ENCODE results near the gene SERPINA10.

GRCh38 chr14:94304243-94304642 lies 11.2 kb upstream of the SERPINA10 start:
- TF ChIP-seq, protein P1, sequence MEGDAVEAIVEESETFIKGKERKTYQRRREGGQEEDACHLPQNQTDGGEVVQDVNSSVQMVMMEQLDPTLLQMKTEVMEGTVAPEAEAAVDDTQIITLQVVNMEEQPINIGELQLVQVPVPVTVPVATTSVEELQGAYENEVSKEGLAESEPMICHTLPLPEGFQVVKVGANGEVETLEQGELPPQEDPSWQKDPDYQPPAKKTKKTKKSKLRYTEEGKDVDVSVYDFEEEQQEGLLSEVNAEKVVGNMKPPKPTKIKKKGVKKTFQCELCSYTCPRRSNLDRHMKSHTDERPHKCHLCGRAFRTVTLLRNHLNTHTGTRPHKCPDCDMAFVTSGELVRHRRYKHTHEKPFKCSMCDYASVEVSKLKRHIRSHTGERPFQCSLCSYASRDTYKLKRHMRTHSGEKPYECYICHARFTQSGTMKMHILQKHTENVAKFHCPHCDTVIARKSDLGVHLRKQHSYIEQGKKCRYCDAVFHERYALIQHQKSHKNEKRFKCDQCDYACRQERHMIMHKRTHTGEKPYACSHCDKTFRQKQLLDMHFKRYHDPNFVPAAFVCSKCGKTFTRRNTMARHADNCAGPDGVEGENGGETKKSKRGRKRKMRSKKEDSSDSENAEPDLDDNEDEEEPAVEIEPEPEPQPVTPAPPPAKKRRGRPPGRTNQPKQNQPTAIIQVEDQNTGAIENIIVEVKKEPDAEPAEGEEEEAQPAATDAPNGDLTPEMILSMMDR (IDR thresholded peaks at IDR 0.05) = no peak
- TF ChIP-seq POLR2A (IDR thresholded peaks at IDR 0.05) (no peak), POLR2AphosphoS5 (IDR thresholded peaks at IDR 0.05) (no peak)

Measured in breast epithelium (tissue), 3 donors.